HG02884 (cell line): ENCODE data around the gene RFC2.

Source experiments
- ATAC-seq: cut with Tn5 transposase; IDR thresholded peaks from one replicate; pipeline ENCODE4 v1.9.1; 2021; ENCODE audit warnings: mild to moderate bottlenecking, moderate library complexity; ENCODE audit not compliant: unreplicated experiment

The RFC2 gene

DNA sequence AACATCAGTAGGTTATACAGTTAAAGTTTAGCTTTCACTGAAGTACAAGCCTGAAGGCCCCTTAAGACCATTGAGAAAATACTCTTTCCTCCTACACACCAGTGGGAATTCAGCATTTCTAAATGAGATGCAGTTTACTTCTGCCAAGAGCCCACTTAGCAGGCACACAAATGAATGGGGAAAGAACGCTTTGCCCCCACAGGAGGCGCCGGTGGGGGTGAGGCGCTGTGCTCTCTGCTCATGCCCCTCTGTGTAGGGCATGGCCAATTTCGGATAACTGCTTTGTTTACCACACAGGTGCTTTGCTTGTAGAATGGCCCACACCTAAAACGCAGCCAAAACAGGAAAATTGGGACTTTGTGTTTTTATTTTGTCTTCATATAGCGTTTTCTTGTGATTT lies 60.3 kb downstream of the RFC2 start:
- no peak for ATAC-seq

DNA sequence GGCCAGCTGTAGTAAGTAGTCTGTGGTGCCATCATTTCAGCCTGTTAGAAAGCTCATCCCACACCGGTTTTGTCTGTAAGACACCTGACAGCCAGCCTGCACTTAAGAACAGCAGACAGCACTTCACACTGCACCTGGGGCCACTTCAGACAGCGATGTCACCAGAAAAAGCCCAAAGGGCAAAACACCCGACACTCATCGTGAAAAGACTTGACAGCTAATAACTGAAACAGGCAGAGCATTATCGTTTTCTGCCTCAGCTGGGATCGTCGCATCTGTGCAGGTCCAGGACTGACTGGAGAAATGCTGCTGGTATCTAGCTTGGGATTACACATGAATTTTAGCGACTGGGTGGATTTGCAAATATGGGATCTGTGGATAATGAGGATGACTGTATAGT lies 61.1 kb downstream of the RFC2 start:
- ATAC-seq, result no peak

DNA sequence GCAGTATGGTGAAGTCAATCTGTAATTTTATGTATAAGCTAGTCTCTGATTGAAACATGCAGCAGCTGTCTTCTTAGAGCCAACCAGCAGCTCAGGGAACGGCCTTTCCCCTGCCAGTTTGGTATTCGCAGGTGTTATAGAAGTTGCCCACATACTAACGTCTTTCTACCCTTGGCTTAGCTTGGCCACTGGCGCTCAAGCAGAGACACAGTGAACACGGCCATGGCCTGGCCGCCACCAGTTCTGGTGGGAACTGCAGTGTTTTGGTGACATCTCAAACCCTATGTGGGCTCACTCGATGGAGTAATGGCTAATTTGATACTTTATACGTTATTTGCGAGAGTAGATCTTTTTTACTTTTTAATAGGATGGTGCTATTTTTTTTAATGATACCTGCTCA lies 63.0 kb downstream of the RFC2 start:
- ATAC-seq, result no peak

DNA sequence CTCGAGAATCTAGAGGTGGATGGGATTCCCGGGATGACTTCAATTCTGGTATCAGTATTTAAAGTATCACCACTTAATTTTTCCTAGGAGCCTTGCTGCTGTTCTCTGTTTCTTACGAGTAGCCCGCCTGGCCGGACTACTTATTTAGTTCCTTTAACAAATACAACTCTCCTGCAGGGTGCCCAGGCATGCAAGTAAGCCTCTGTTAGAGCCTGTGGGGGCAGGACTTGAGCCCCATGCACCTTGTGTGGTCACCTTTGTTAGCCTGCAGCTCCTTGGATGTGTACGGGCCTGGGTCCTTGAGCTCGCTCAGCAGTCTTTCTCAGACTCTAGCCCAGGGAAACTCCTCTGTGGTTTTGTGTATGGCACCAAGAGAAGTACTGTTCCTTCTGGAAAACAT lies 63.9 kb downstream of the RFC2 start:
- ATAC-seq, result no peak

DNA sequence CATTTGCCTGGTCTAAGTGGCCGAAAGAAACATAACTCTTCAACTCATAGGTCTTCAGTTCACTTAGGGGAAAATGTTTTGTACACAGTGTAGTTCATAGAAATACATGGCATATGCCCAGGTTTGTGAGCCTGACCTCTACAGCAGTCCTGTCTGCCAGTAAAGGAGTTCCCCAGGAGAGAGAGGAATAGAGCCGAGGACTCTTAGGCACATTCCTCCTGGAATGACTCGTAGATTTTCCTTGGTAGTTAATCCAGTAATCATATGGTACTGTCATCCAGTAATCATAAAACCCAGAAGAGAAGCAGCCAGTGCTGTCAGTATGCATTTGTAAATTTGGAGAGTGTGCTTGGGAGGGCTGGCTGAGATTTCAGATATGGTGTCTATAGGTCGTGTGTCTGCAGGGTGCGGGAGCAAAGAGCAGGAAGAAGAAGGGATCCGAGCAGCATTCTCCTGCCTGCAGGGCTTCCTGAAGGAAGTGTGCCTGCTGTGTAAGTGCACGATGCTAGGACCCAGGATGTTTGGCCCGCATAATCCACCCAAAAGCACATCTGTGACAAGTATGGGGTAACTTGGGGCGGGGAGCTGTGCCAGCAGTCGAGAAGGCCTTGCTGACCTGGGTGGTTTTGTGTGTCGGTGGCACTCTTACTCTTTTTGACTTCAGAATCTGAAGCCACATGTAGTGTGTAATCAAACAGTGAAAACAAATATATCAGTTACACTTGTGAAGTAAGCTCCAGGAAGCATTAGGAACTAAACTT lies 66.1 kb downstream of the RFC2 start:
- ATAC-seq, result no peak

DNA sequence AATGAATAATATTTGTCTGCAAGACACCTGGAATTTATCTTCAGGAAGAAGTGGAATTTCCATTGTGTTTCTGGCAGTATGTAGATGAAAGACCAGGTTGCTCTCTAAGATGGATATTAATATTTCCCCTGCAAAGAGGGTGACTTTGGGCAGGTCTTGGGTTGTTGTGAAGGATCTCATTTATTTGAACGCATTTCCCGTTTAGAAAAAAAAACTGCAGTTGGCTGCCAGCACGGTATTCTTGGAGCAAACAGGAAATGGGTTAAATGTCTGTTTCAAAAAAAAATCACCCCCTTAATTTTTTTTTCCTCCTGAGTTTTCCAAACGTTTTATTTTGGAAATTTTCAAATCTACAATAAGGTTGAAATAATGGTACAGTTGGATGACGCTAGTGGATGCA lies 68.6 kb downstream of the RFC2 start:
- no peak for ATAC-seq

DNA sequence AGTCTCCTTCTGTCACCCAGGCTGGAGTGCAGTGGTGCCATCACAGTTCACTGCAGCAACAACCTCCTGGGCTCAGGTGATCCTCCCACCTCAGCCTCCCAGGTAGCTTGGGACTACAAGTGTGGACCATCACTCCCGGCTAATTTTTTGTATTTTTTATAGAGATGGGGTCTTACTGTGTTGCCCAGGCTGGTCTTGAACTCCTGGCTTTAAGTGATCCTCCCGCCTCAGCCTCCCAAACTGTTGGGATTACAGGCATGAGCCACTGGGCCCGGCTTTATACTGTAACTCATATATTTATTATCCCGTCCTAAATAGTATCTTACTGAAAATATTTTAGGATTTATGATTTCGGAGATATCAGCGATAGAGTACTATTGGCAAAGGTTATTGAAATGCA lies 69.2 kb downstream of the RFC2 start:
- no peak for ATAC-seq

DNA sequence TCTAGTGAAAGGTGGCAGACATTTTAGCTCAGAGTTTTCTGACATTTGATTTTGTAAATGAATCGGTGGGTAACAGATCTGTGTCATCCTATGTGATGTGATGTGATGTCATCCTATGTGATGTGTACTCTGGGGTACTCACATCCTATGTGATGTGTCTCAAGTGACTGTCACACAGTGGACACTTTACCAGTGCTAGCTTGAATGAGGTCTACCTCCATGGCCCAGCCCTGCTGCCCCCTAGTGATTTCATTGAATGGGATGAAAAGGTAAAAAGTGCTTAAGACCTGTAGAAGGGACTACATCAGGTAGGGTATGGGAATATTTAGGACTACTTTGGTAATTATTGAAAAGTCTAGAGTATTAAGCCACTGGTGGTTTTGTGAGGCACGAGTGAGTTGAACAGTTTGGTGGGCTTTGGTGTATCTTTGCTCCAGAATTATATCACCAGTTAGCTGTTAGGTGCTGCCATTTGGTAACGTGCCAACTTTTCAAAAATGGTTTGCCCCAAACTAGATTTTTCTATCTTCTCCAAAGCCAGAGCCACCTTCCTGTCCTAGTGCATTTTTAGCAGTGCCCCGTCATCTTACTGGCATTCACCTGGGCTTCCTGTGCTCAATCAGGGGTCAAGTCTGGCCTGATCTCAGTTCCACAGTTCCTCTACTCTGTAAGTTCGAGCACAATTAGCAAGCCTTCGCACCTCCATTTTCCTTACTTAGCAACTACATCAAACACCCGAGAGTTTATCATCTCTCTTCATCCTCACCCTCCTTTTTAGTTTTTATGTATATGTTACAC lies 70.3 kb downstream of the RFC2 start:
- ATAC-seq, result no peak

DNA sequence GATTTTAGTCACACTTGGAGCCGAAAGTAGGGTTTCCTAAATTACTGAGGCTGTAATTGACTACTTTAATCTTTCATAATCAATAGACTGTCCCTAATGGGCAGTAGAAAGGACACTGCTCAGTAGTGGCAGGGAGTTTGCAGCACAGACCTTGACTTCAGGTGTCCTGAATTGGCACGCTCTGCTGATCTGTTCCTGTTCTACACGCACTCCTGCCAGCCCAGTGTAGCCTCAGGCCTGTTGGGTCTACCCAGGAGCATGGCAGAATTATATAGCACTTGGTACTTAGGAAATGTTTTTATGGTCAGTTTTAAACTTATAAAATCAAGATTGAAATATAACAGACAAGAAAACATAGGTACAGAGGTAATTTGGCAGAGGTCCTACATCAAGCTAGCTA lies 71.1 kb downstream of the RFC2 start:
- no peak for ATAC-seq

DNA sequence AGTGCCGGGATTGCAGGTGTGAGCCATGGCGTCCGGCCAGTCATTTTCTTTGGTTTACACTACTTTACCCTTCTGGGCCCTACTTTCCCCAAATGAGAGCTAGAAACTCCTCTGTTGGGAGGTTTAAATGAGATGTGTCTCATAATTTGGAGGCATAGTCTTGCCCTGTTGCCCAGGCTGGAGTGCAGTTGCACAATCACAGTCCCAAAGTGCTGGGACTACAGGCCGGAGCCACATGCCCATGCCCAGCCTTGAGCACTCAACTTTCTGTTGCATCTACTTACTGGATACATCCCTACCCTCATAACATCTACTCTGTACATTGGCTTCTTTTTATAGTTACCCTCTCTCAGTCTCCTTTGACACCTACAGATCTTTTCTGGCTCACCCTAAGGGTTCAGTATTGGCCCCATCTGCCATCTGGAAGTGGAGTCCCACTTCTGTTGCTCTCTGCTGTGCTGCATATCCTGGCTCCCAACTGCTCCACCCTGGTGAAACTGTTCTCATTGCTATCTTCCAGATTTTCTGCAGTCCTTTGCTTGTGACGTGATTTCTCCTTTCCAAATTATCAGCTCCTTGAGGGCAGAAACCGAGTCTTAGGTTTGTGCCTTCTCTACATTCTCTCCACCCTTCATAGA lies 71.6 kb downstream of the RFC2 start:
- no peak for ATAC-seq

DNA sequence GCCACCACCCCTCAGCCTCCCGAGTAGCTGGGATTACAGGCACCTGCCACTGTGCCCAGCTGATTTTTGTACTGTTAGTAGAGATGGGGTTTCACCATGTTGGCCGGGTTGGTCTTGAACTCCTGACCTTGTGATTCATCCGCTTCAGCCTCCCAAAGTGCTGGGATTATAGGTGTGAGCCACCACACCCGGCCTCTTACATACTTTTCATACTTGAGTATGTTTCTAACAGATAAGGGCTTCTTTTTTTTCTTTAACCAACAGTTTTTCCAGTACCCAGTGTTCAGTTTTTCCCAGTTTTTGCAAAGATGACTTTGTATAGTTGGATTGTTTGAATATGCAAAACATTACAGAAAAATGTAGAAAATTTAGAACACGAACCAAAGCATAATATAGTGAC lies 72.4 kb downstream of the RFC2 start:
- no peak for ATAC-seq
